ENCODE results near the gene DCANP1. TPM values are rescaled to one million over a fixed set of nuclear protein-coding genes. Genes with fewer than 3 reads are reported as not detected.
"Not testable (repeated sequence)": the region's sequence is repeated elsewhere in the genome, so short reads cannot be mapped to it uniquely, and the experiment has no call there.

Gene DCANP1, protein sequence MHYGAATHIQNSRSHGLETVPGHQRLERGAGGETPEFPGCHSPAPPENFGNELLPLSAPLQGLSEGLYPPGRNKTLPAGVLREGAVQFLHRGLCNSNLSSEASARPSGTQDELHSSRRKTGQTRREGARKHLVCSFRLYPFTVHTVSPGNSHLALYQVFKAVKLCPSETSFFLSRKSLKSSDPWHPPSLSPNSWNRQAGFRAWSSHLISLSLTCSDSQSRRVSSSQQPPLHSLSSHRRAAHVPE
- under 1 TPM in 1 of 2 donors, not detected in 1; 0.24 TPM for total RNA-seq
- under 1 TPM in 4 of 6 donors, not detected in 2; 0.06 to 0.21 (median 0.11) TPM for polyA plus RNA-seq (ENCODE audit: insufficient read length in 6 of 6)
- long read RNA-seq, donor 1, result 0 reads
- long read RNA-seq, donor 2, partial matches to known transcripts, result 0 of 1 reads
- long read RNA-seq, donor 2, other reads (novel, unspliced or antisense), result 0 of 1 reads
- long read RNA-seq, donor 3, result 0 reads
- long read RNA-seq, donor 4, result 0 reads
- long read RNA-seq, donor 5, partial matches to known transcripts, result 0 of 2 reads
- long read RNA-seq, donor 5, other reads (novel, unspliced or antisense), result 0 of 2 reads
- long read RNA-seq, donor 6, result 0 reads
- long read RNA-seq, donor 7, result 0 reads
- long read RNA-seq, donor 8, result 0 reads
- long read RNA-seq, donor 9, result 0 reads
- long read RNA-seq, donor 10, result 0 reads
- long read RNA-seq, donor 11, result 0 reads
- long read RNA-seq, donor 12, result 0 reads

GRCh38 chr5:135447298-135447929 is at the start of gene DCANP1:
Gene DCANP1, minus strand, starts transcription at chr5:135447348. Its CDS starts 240 bp downstream, at chr5:135447108.
- Histone ChIP-seq H3K27ac (no peak within 1 kb of the TSS), H3K27me3 (peaks cover 0 to 6% of the 10 kb centered on the region in 2 donors), H3K4me1 (peaks cover 0 to 28% of the 10 kb centered on the region in 2 donors), H3K36me3 (no peaks in the 10 kb centered on the region), H3K4me3 (no peak within 1 kb of the TSS), H3K9me3 (no peaks in the 10 kb centered on the region)
- no peak for TF ChIP-seq CTCF (IDR thresholded peaks at IDR 0.05)
- peak; percentile 83 for ATAC-seq
- intact Hi-C loops (cut with DNase I), result no loop called here
- DNase-seq, result peak in 1 of 4 donors; percentile 35

DNA sequence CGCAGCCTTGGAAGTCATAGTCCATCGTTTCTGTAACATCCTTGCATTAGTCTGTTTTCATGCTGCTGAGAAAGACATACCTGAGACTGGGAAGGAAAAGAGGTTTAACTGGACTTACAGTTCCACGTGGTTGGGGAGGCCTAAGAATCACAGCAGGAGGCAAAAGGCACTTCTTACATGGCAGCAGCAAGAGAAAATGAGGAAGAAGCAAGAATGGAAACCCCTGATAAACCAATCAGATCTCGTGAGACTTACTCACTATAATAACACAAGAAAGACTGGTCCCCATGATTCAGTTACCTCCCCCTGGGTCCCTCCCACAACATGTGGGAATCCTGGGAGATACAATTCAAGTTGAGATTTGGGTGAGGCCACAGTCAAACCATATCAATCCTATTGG is 48.4 kb upstream of the DCANP1 start:
- H3K4me3 ChIP-seq; DNase-seq; H3K27ac ChIP-seq; intact Hi-C loops (cut with DNase I); H3K9me3 ChIP-seq; H3K36me3 ChIP-seq; ATAC-seq: not testable (repeated sequence)
- peaks cover 12 to 76% of the 10 kb centered on the region in 2 donors for H3K27me3 ChIP-seq
- peaks cover 0 to 17% of the 10 kb centered on the region in 2 donors for H3K4me1 ChIP-seq

- TF ChIP-seq CTCF (IDR thresholded peaks at IDR 0.05), result no peak
- H3K27ac ChIP-seq, result no peak overlapping the region
- no peak for ATAC-seq
- no peaks in the 10 kb centered on the region for H3K9me3 ChIP-seq
- intact Hi-C loops (cut with DNase I), result no loop called here
- H3K4me3 ChIP-seq, result no peak overlapping the region
- no peak for DNase-seq
- no peaks in the 10 kb centered on the region for H3K36me3 ChIP-seq
- peaks cover 25 to 82% of the 10 kb centered on the region in 2 donors for H3K27me3 ChIP-seq
- peaks cover 11 to 30% of the 10 kb centered on the region in 2 donors for H3K4me1 ChIP-seq
These were observed 47.0 kb upstream of the DCANP1 start for GRCh38 chr5:135494196-135494595.

- H3K4me1 ChIP-seq, result peaks cover 18 to 36% of the 10 kb centered on the region in 2 donors
- no peak for TF ChIP-seq CTCF (IDR thresholded peaks at IDR 0.05)
- H3K27me3 ChIP-seq, result peaks cover 31 to 82% of the 10 kb centered on the region in 2 donors
- H3K9me3 ChIP-seq, result no peaks in the 10 kb centered on the region
- no peak for ATAC-seq
- no peak overlapping the region for H3K27ac ChIP-seq
- intact Hi-C loops (cut with DNase I), result no loop called here
- no peaks in the 10 kb centered on the region for H3K36me3 ChIP-seq
- no peak overlapping the region for H3K4me3 ChIP-seq
- no peak for DNase-seq
These were observed 46.4 kb upstream of the DCANP1 start for GRCh38 chr5:135493406-135494180.

- Histone ChIP-seq H3K27me3 (peaks cover 44 to 83% of the 10 kb centered on the region in 2 donors), H3K9me3 (no peaks in the 10 kb centered on the region), H3K36me3 (no peaks in the 10 kb centered on the region), H3K4me1 (peaks cover 18 to 38% of the 10 kb centered on the region in 2 donors), H3K27ac (no peak overlapping the region), H3K4me3 (no peak overlapping the region)
- TF ChIP-seq CTCF (IDR thresholded peaks at IDR 0.05), result no peak
- intact Hi-C loops (cut with DNase I), result no loop called here
- DNase-seq (peak in 1 of 4 donors; percentile 50), ATAC-seq (peak; percentile 68)
These were observed 45.1 kb upstream of the DCANP1 start for GRCh38 chr5:135492319-135492626.
